GM18861 (cell line): Measurements from ENCODE around the gene TAF4.

Experiments
- ATAC-seq: cut with Tn5 transposase; IDR thresholded peaks from one replicate; pipeline ENCODE4 v1.9.1; 2021; ENCODE audit not compliant: unreplicated experiment

Gene TAF4

GRCh38 chr20:61935926-61936700 lies 129.6 kb downstream of the TAF4 start:
- ATAC-seq, result no peak

GRCh38 chr20:61934716-61935530 lies 130.8 kb downstream of the TAF4 start:
- ATAC-seq, result no peak

GRCh38 chr20:61933951-61934715 lies 131.5 kb downstream of the TAF4 start:
- ATAC-seq, result no peak

- no peak for ATAC-seq
Measured at GRCh38 chr20:61933481-61933950, 132.2 kb downstream of the TAF4 start.

GRCh38 chr20:61932711-61933480 lies 132.8 kb downstream of the TAF4 start:
- no peak for ATAC-seq

- ATAC-seq, result no peak
Measured at GRCh38 chr20:61932199-61932592, 133.5 kb downstream of the TAF4 start.

GRCh38 chr20:61931476-61932198 lies 134.0 kb downstream of the TAF4 start:
- no peak for ATAC-seq

- ATAC-seq, result no peak
Measured at GRCh38 chr20:61930776-61931475, 134.8 kb downstream of the TAF4 start.

GRCh38 chr20:61929971-61930666 lies 135.6 kb downstream of the TAF4 start:
- ATAC-seq, result no peak

DNA sequence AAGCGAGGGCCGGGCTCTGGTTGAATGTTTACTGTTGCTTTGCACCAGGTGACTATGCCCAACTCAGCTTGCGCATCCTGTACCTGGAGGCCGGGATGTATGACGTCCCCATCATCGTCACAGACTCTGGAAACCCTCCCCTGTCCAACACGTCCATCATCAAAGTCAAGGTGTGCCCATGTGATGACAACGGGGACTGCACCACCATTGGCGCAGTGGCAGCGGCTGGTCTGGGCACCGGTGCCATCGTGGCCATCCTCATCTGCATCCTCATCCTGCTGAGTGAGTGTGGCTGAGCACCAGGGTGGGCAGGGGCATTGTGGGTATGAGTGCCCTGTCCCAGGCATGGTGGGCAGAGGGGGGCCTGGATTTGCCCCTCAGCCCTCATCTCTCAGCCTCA lies 136.1 kb downstream of the TAF4 start:
- ATAC-seq, result no peak

- ATAC-seq, result no peak
Measured at GRCh38 chr20:61927826-61928541, 137.7 kb downstream of the TAF4 start.

DNA sequence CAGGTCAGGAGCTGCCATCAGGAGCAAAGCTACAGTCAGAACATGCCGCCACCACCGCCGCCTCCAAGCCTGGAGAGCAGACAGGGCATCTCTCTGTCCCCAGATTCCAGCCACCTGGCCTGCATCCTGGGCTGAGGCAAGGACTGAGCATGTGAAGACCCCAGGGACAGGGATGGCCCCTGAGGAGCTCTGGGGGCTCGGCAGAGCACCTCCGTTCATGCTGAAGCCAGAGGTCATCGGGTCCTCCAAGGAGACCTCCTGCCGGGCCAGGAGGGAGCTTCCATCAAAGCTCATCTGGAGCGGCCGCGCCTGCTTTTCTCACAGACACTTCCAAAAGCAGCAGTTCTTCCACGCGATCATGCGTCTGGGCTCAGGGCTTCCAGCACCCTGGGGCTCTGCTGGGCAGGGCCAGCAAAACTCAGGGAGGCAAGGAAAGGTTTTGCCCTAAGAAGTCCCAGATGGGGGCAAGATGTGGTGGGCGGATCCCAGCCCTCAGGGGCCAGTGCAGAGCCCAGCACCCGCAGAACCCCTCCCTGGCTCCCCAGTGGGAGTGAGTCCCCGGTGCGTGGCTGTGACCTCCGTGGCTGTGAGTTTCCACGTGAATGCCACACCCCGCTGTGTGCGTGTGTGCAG lies 138.4 kb downstream of the TAF4 start:
- no peak for ATAC-seq

GRCh38 chr20:61926796-61927192 lies 138.9 kb downstream of the TAF4 start:
- no peak for ATAC-seq

DNA sequence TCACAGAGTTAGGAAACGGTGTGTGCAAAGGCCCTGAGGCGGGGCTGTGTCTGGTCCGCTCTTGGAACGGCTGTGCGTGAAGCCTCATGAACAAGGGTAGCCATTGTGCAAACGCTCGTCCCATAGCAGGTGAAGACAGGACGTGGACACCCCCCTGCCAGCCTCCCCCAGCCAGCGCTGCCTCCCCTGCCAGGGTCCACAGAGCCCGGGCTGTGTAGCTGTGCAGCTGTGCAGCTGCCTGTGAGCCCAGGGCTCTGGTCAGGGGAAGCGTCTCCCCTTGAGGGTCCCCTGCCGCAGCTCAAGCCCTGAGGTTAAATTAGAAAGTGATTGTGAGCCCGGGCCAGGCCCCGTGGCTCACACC lies 139.4 kb downstream of the TAF4 start:
- no peak for ATAC-seq

- no peak for ATAC-seq
Measured at GRCh38 chr20:61925555-61926252, 140.0 kb downstream of the TAF4 start.

DNA sequence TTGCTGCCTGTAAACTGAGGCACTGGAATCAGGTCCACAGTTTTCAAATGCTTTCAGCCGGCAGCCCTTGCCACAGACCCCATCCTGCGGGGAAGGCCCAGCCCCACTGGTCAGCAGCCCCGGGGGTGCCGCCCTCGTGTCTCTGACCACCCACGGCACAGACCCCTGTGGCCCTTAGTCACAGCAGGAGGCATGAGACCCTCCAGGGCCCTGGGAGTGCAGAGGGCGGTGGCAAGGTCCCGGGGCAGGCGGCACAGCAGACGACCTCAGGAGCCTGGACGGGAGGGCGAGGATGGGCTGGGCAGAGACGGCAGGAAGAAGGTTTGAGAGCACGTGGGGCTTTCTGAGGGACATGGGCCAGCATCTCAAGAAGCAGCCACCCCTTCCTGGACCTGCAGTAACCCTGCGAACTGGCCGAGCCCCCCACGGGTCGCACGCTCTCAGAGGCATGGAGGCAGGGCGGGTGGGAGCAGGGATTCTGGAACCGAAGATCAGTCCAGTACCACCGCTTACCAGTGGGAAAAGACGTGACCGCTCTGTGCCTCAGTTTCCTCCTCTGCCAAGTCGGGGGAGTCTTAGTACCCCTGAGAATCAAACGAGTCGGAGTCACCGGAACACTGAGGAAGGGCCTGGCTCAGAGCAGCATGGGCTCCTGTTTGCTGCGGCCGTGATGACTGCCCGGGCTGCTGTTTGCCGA lies 140.7 kb downstream of the TAF4 start:
- no peak for ATAC-seq
